ENCODE data around the gene SUSD1. TPM values are rescaled to one million over a fixed set of nuclear protein-coding genes. Genes with fewer than 3 reads are reported as not detected.

The SUSD1 gene
- total and polyA plus RNA-seq, 2 donors (not counting 1 experiment from before 2014, with no cell fraction given) = 5.7 to 7.5 TPM

GRCh38 chr9:112188884-112189283 is 13.8 kb upstream of the SUSD1 start:
- Mint-ChIP-seq H3K9me3 (ENCODE audit: insufficient read depth) (no peaks in the 10 kb centered on the region), H3K4me1 (peaks cover 1% of the 10 kb centered on the region), H3K4me3 (no peak overlapping the region), H3K27me3 (no peaks in the 10 kb centered on the region), H3K27ac (no peak overlapping the region)
- Histone ChIP-seq H3K4me3 (ENCODE audit: control extremely low read depth in 1 of 5, extremely low read depth in 1 of 5, insufficient read depth in 1 of 5, low read depth in 2 of 5, low read length in 4 of 5) (no peak overlapping the region), H3K36me3 (replicated peaks in 1 of 2; ENCODE audit: control extremely low read depth in 1 of 2, control insufficient read depth in 1 of 2, extremely low read depth in 1 of 2, insufficient read depth in 2 of 2, low read length in 1 of 2) (no peaks in the 10 kb centered on the region), H3K79me2 (ENCODE audit: control insufficient read depth, insufficient read depth, low read length) (no peaks in the 10 kb centered on the region), H3K9me3 (ENCODE audit: control extremely low read depth in 1 of 3, control insufficient read depth in 2 of 3, insufficient read depth in 1 of 3, low read length in 2 of 3) (peaks cover 0 to 4% (median 0%) of the 10 kb centered on the region in 3 donors), H3K4me2 (replicated peaks; ENCODE audit: low read depth, low read length, poor library complexity, severe bottlenecking) (no peak overlapping the region), H2AFZ (ENCODE audit: insufficient read depth, low read depth, low read length, poor library complexity, severe bottlenecking) (no peak overlapping the region), H3K27ac (ENCODE audit: low read length in 2 of 2) (no peak overlapping the region), H4K20me1 (ENCODE audit: control insufficient read depth, insufficient read depth, low read length, poor library complexity, severe bottlenecking) (no peaks in the 10 kb centered on the region), H3K27me3 (replicated peaks in 1 of 4; ENCODE audit: control extremely low read depth in 1 of 4, control insufficient read depth in 3 of 4, insufficient read depth in 4 of 4, low read length in 3 of 4) (no peaks in the 10 kb centered on the region), H3K4me1 (ENCODE audit: control insufficient read depth in 2 of 2, insufficient read depth in 2 of 2, low read length in 2 of 2) (no peaks in the 10 kb centered on the region), H3K9ac (ENCODE audit: low read length) (no peak overlapping the region)
- intact Hi-C loops (cut with micrococcal nuclease) = no loop called here
- no peak for ATAC-seq (ENCODE audit: low read depth)
- WGBS (ENCODE audit: insufficient coverage) = no CpG with 5 or more reads among the region's 1 CpG
- TF ChIP-seq, protein P1, sequence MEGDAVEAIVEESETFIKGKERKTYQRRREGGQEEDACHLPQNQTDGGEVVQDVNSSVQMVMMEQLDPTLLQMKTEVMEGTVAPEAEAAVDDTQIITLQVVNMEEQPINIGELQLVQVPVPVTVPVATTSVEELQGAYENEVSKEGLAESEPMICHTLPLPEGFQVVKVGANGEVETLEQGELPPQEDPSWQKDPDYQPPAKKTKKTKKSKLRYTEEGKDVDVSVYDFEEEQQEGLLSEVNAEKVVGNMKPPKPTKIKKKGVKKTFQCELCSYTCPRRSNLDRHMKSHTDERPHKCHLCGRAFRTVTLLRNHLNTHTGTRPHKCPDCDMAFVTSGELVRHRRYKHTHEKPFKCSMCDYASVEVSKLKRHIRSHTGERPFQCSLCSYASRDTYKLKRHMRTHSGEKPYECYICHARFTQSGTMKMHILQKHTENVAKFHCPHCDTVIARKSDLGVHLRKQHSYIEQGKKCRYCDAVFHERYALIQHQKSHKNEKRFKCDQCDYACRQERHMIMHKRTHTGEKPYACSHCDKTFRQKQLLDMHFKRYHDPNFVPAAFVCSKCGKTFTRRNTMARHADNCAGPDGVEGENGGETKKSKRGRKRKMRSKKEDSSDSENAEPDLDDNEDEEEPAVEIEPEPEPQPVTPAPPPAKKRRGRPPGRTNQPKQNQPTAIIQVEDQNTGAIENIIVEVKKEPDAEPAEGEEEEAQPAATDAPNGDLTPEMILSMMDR (IDR thresholded peaks at IDR 0.05) = no peak
- no peak for TF ChIP-seq EZH2 (IDR thresholded peaks at IDR 0.05; ENCODE audit: borderline replicate concordance, insufficient read depth, low read depth, low read length, poor library complexity, severe bottlenecking)
- no peak for DNase-seq
- CTCF ChIA-PET = interaction anchor here (0.6 to 0.7 kb wide), 2 partner anchors 10 to 32 kb away, joined by 3 to 5 read pairs; no protein-coding TSS in a partner anchor
- POLR2A ChIA-PET = no interaction called here

DNA sequence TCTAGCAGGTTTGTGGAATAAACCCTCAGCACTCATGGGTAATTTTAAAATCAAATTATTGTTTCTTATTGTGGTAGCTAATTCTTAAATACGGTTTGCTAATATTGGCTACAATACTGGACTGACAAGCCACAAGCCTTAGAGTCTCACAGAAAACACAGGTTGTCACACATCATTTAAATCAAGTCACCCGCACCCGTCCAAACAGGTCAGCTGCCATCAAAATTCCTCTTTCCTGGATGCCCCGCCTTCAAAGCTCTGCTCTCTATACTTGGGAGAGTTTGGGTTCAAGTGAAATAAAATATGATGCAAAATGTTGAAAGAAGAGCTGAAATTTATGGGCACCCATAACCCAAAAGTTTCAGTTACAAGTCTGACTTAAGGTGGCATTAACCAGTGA is 12.3 kb upstream of the SUSD1 start:
- Histone ChIP-seq H3K9me3 (ENCODE audit: control extremely low read depth in 1 of 3, control insufficient read depth in 2 of 3, insufficient read depth in 1 of 3, low read length in 2 of 3) (peaks cover 0 to 8% (median 0%) of the 10 kb centered on the region in 3 donors), H2AFZ (ENCODE audit: insufficient read depth, low read depth, low read length, poor library complexity, severe bottlenecking) (no peak overlapping the region), H3K9ac (ENCODE audit: low read length) (no peak overlapping the region), H3K27ac (ENCODE audit: low read length in 2 of 2) (no peak overlapping the region), H3K4me2 (replicated peaks; ENCODE audit: low read depth, low read length, poor library complexity, severe bottlenecking) (no peak overlapping the region), H3K27me3 (replicated peaks in 1 of 4; ENCODE audit: control extremely low read depth in 1 of 4, control insufficient read depth in 3 of 4, insufficient read depth in 4 of 4, low read length in 3 of 4) (no peaks in the 10 kb centered on the region), H3K4me3 (ENCODE audit: control extremely low read depth in 1 of 5, extremely low read depth in 1 of 5, insufficient read depth in 1 of 5, low read depth in 2 of 5, low read length in 4 of 5) (no peak overlapping the region), H3K4me1 (ENCODE audit: control insufficient read depth in 2 of 2, insufficient read depth in 2 of 2, low read length in 2 of 2) (no peaks in the 10 kb centered on the region), H3K36me3 (replicated peaks in 1 of 2; ENCODE audit: control extremely low read depth in 1 of 2, control insufficient read depth in 1 of 2, extremely low read depth in 1 of 2, insufficient read depth in 2 of 2, low read length in 1 of 2) (no peaks in the 10 kb centered on the region), H3K79me2 (ENCODE audit: control insufficient read depth, insufficient read depth, low read length) (no peaks in the 10 kb centered on the region), H4K20me1 (ENCODE audit: control insufficient read depth, insufficient read depth, low read length, poor library complexity, severe bottlenecking) (no peaks in the 10 kb centered on the region)
- Mint-ChIP-seq H3K9me3 (ENCODE audit: insufficient read depth) (no peaks in the 10 kb centered on the region), H3K4me3 (no peak overlapping the region), H3K4me1 (no peaks in the 10 kb centered on the region), H3K27ac (no peak overlapping the region), H3K27me3 (no peaks in the 10 kb centered on the region)
- intact Hi-C loops (cut with micrococcal nuclease) = no loop called here
- no CpG with 5 or more reads among the region's 4 CpGs for WGBS (ENCODE audit: insufficient coverage)
- TF ChIP-seq, protein P1 (IDR thresholded peaks at IDR 0.05) = no peak
- no peak for TF ChIP-seq EZH2 (IDR thresholded peaks at IDR 0.05; ENCODE audit: borderline replicate concordance, insufficient read depth, low read depth, low read length, poor library complexity, severe bottlenecking)
- ATAC-seq (ENCODE audit: low read depth) = no peak
- no peak for DNase-seq
- CTCF ChIA-PET = interaction anchor here (0.6 to 1.3 kb wide), 3 partner anchors 16 to 149 kb away, joined by 3 to 4 read pairs (median 3); no protein-coding TSS in a partner anchor
- POLR2A ChIA-PET = no interaction called here

All from B cell (primary cell).